H1 (cell line): ENCODE results near the gene C6orf52. TPM values are rescaled to one million over a fixed set of nuclear protein-coding genes. Genes with fewer than 3 reads are reported as not detected.

Source experiments
- CTCF ChIA-PET: fragments of 300-600 bp; sonication (Branson Sonifier 250); formaldehyde crosslinking; loops from one replicate; lab custom pipeline; 2021; ENCODE audit not compliant: partially characterized antibody; lab: Charles Lee
- POLR2A ChIA-PET: fragments of 300-600 bp; sonication (Branson Sonifier 250); formaldehyde crosslinking; loops from one replicate; lab custom pipeline; 2021; ENCODE audit warnings: inconsistent platforms; ENCODE audit not compliant: partially characterized antibody; lab: Charles Lee
- DNase-seq, 2 experiments: peaks; one replicate each; pipeline versions ENCODE4 v3.0.0 to v3.0.0-alpha.2; 2010 to 2022; ENCODE audit warnings: low spot score in 2 of 2, low read depth in 1 of 2, mixed read lengths in 1 of 2
- FAIRE-seq: peaks from 2 replicates; lab custom pipeline; 2011; peaks lifted over from hg19 to GRCh38; lab: Jason Lieb, UNC
- H2AFZ ChIP-seq: 2 replicates; pipeline ENCODE4 v1.8.1; 2012; ENCODE audit warnings: low read length, inconsistent platforms
- H2AK5ac ChIP-seq: 2 replicates; pipeline ENCODE4 v1.6.1; 2013; ENCODE audit warnings: low read depth, low read length
- H2BK120ac ChIP-seq: replicated peaks from 2 replicates; pipeline ENCODE3; 2013; ENCODE audit warnings: low read depth, low read length, inconsistent platforms
- H2BK12ac ChIP-seq: 2 replicates; pipeline ENCODE4 v1.6.1; 2013; ENCODE audit warnings: low read depth, low read length
- H2BK15ac ChIP-seq: 2 replicates; pipeline ENCODE4 v1.6.1; 2013; ENCODE audit warnings: low read length
- H2BK20ac ChIP-seq: 2 replicates; pipeline ENCODE4 v1.6.1; 2013; ENCODE audit warnings: low read length
- H2BK5ac ChIP-seq: 2 replicates; pipeline ENCODE4 v1.6.1; 2013; ENCODE audit warnings: low read depth, low read length
- H3K14ac ChIP-seq: 2 replicates; pipeline ENCODE4 v1.6.1; 2013; ENCODE audit warnings: inconsistent platforms; ENCODE audit not compliant: insufficient read length
- H3K18ac ChIP-seq: 2 replicates; pipeline ENCODE4 v1.6.1; 2013; ENCODE audit warnings: low read length; ENCODE audit errors: extremely low read depth
- H3K23ac ChIP-seq: 2 replicates; pipeline ENCODE4 v1.6.1; 2013; ENCODE audit warnings: inconsistent platforms; ENCODE audit not compliant: insufficient read length
- H3K23me2 ChIP-seq: 2 replicates; pipeline ENCODE4 v1.6.1; 2013; ENCODE audit warnings: low read depth, low read length
- H3K27ac ChIP-seq: 2 replicates; pipeline ENCODE4 v1.6.1; 2011; ENCODE audit warnings: low read depth, low read length, inconsistent platforms
- H3K27me3 ChIP-seq, 4 experiments: replicated peaks in 1 of 4; 1 replicate in 1 of 4; 2 replicates in 3 of 4; pipeline versions ENCODE4 v1.6.1 to v1.8.1; 2011 to 2013; ENCODE audit warnings: low read length in 3 of 4, mild to moderate bottlenecking in 3 of 4, inconsistent platforms in 2 of 4, mixed read lengths in 2 of 4, moderate library complexity in 1 of 4; ENCODE audit not compliant: control insufficient read depth in 3 of 4, insufficient read depth in 3 of 4; ENCODE audit errors: extremely low read depth in 1 of 4
- H3K36me3 ChIP-seq, 4 experiments: 2 replicates each; pipeline versions ENCODE4 v1.6.1 to v1.8.1; 2011 to 2013; ENCODE audit warnings: mild to moderate bottlenecking in 4 of 4, low read length in 3 of 4, moderate library complexity in 2 of 4, control low read depth in 1 of 4, inconsistent platforms in 1 of 4; ENCODE audit not compliant: insufficient read depth in 4 of 4, control insufficient read depth in 2 of 4
- H3K4ac ChIP-seq: replicated peaks from 2 replicates; pipeline ENCODE3; 2013; ENCODE audit warnings: low read length, low read depth, mixed read lengths, inconsistent platforms; ENCODE audit not compliant: insufficient read length
- H3K4me1 ChIP-seq, 4 experiments: replicated peaks in 1 of 4; 1 replicate in 1 of 4; 2 replicates in 3 of 4; pipeline versions ENCODE4 v1.6.1 to v1.8.1; 2011 to 2013; ENCODE audit warnings: low read length in 3 of 4, inconsistent platforms in 2 of 4, mixed read lengths in 1 of 4; ENCODE audit not compliant: insufficient read depth in 4 of 4, control insufficient read depth in 3 of 4
- H3K4me2 ChIP-seq, 2 experiments: 2 replicates each; pipeline versions ENCODE4 v1.6.1 to v1.8.1; 2011 to 2013; ENCODE audit warnings: low read depth in 2 of 2, low read length in 2 of 2, control low read depth in 1 of 2, inconsistent platforms in 1 of 2, mild to moderate bottlenecking in 1 of 2; ENCODE audit not compliant: insufficient read depth in 1 of 2
- H3K4me3 ChIP-seq, 4 experiments: fragments of 200-600, 300-600 bp in 1 of 4; sonication (generic), shearing (Covaris generic), sonication (Bioruptor Twin) in 1 of 4; 2 replicates each; pipeline versions ENCODE4 v1.5.1 to v1.8.1; 2011 to 2016; ENCODE audit warnings: low read length in 4 of 4, low read depth in 3 of 4, control low read depth in 2 of 4, inconsistent platforms in 2 of 4, mild to moderate bottlenecking in 2 of 4, mixed read lengths in 1 of 4, moderate library complexity in 1 of 4; ENCODE audit not compliant: insufficient read depth in 2 of 4; ENCODE audit errors: extremely low read depth in 1 of 4
- H3K56ac ChIP-seq: replicated peaks from 2 replicates; pipeline ENCODE3; 2013; ENCODE audit warnings: low read depth, mild to moderate bottlenecking, mixed read lengths, low read length, inconsistent platforms; ENCODE audit not compliant: insufficient read length
- H3K79me1 ChIP-seq: 2 replicates; pipeline ENCODE4 v1.6.1; 2013; ENCODE audit warnings: low read depth, low read length, control low read depth
- H3K79me2 ChIP-seq, 2 experiments: 2 replicates each; pipeline versions ENCODE4 v1.6.1 to v1.8.1; 2012 to 2013; ENCODE audit warnings: low read length in 2 of 2, mild to moderate bottlenecking in 2 of 2, inconsistent platforms in 1 of 2; ENCODE audit not compliant: insufficient read depth in 2 of 2, control insufficient read depth in 1 of 2
- H3K9ac ChIP-seq, 4 experiments: replicated peaks in 1 of 4; 1 replicate in 1 of 4; 2 replicates in 3 of 4; pipeline versions ENCODE4 v1.6.1 to v1.8.1; 2011 to 2013; ENCODE audit warnings: low read depth in 3 of 4, low read length in 3 of 4, control low read depth in 2 of 4, mild to moderate bottlenecking in 2 of 4, moderate library complexity in 2 of 4, inconsistent platforms in 1 of 4; ENCODE audit errors: extremely low read depth in 1 of 4
- H3K9me3 ChIP-seq, 2 experiments: 2 replicates each; pipeline versions ENCODE4 v1.6.1 to v1.8.1; 2012 to 2013; ENCODE audit warnings: mild to moderate bottlenecking in 2 of 2, moderate library complexity in 2 of 2, control low read depth in 1 of 2, inconsistent platforms in 1 of 2, low read depth in 1 of 2, low read length in 1 of 2, mixed read lengths in 1 of 2; ENCODE audit not compliant: insufficient read depth in 2 of 2
- H4K20me1 ChIP-seq, 2 experiments: replicated peaks in 1 of 2; 2 replicates each; pipeline versions ENCODE3 to v1.8.1; 2011 to 2013; ENCODE audit warnings: inconsistent platforms in 2 of 2, low read length in 2 of 2, mild to moderate bottlenecking in 1 of 2; ENCODE audit not compliant: insufficient read depth in 2 of 2, control insufficient read depth in 1 of 2
- H4K5ac ChIP-seq: 2 replicates; pipeline ENCODE4 v1.6.1; 2013; ENCODE audit warnings: low read length, low read depth, mixed read lengths, inconsistent platforms; ENCODE audit not compliant: insufficient read length
- H4K8ac ChIP-seq: 2 replicates; pipeline ENCODE4 v1.8.0; 2013; ENCODE audit warnings: mild to moderate bottlenecking, moderate library complexity, low read length, inconsistent platforms; ENCODE audit not compliant: insufficient read depth; ENCODE audit errors: extremely low read depth
- H4K91ac ChIP-seq: replicated peaks from 2 replicates; pipeline ENCODE3; 2013; ENCODE audit warnings: low read length, mixed read lengths, inconsistent platforms; ENCODE audit not compliant: insufficient read length
- EGR1 ChIP-seq: IDR thresholded peaks from 2 replicates; pipeline ENCODE4 v1.6.1; 2011; ENCODE audit warnings: low read depth, low read length, borderline replicate concordance
- JUN ChIP-seq: IDR thresholded peaks from 2 replicates; pipeline ENCODE4 v1.6.1; 2011; ENCODE audit warnings: low read depth, mild to moderate bottlenecking, improper control_type of control experiment, low read length
- KDM5A ChIP-seq: fragments of 200-600 bp; IDR thresholded peaks from 2 replicates; pipeline ENCODE4 v1.7.1; 2012; ENCODE audit warnings: mild to moderate bottlenecking, low read length, inconsistent platforms, mixed read lengths
- SUZ12 ChIP-seq: fragments of 200-600 bp; sonication (generic); IDR thresholded peaks from 2 replicates; pipeline ENCODE4 v1.6.1; 2012; ENCODE audit warnings: mild to moderate bottlenecking, inconsistent platforms, low read length, moderate library complexity, mixed read lengths
- TAF1 ChIP-seq: IDR thresholded peaks from 2 replicates; pipeline ENCODE4 v1.6.1; 2011; ENCODE audit warnings: mild to moderate bottlenecking, low read depth, low read length
- WGBS, 2 experiments: shearing (Covaris generic) in 1 of 2; methylation state at CpG; one replicate each; pipeline versions ENCODE4 v1.1.6 to v1.1.7; 2013 to 2015; ENCODE audit warnings: low lambda C conversion rate in 2 of 2, mixed read lengths in 2 of 2, inconsistent platforms in 1 of 2, low coverage in 1 of 2, missing lambda C conversion rate in 1 of 2; ENCODE audit not compliant: insufficient replicate concordance in 2 of 2, insufficient coverage in 1 of 2, insufficient read length in 1 of 2; ENCODE audit errors: extremely low coverage in 1 of 2, missing lambda C conversion rate in 1 of 2; 5-methylcytosine and 5-hydroxymethylcytosine counted together
- polyA plus RNA-seq, 7 experiments: library from polyadenylated mRNA; depleted of rRNA in 3 of 7; stranded (reverse) in 5 of 7; unstranded in 2 of 7; fragments of >200 nt in 5 of 7; fragments of 200-250 nt in 2 of 7; gene quantifications; 1 replicate in 5 of 7; 2 replicates in 1 of 7; 4 replicates in 1 of 7; pipeline versions ENCODE4 v1.2.1 to v1.2.3, GENCODE V29; 2011 to 2013; ENCODE audit warnings: missing spikeins in 2 of 7, mixed read lengths in 2 of 7
- total RNA-seq: library from RNA; stranded (reverse); fragmentation: NEBNext Ultra II Directional; extraction: Animal tissue kit (Norgen Biotek cat#: 25700); gene quantifications from 2 replicates; pipeline ENCODE4 v1.2.1, GENCODE V29; 2021
- TF ChIP-seq, protein P1 (sequence below): IDR thresholded peaks from 2 replicates; pipeline ENCODE4 v1.6.1; 2012; ENCODE audit warnings: low read length, inconsistent platforms

C6orf52 gene
- total and polyA plus RNA-seq, 2 of the 8 experiments (the other 6 are each of a cell fraction or from before 2014, with no cell fraction given), result 1.5 to 3.1 TPM

DNA sequence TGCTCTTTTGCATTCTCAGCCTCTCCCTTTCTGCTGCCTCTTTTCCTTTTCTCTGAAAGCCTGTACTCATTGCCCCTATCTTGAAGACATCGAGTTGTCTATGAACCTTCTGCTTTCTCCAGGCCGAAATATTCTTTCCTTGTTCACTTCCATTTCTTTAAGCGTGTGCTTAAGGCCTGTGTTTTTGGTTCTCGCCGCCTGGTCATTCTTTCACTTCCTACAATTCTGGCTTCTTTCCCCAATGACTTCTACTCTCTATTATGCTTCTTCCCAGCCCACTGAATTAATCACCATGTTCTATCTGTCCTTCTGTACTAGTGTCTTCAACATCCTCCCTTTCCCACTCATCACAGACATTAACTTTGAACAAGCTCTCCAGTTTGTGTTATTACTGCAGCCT is 69.6 kb downstream of the C6orf52 start:
- Histone ChIP-seq H3K14ac (no peak overlapping the region), H2BK15ac (no peak overlapping the region), H2BK20ac (no peak overlapping the region), H4K20me1 (no peaks in the 10 kb centered on the region), H3K36me3 (peaks cover 6 to 70% (median 43%) of the 10 kb centered on the region in 4 experiments; a peak in 7 of 8 replicates), H2BK12ac (no peak overlapping the region), H4K5ac (no peak overlapping the region), H3K23ac (no peak overlapping the region), H3K27me3 (no peaks in the 10 kb centered on the region), H2AK5ac (no peak overlapping the region), H3K4me2 (no peak overlapping the region), H3K4me3 (no peak overlapping the region), H3K9ac (no peak overlapping the region), H3K18ac (no peak overlapping the region), H3K79me2 (peaks cover 0 to 5% of the 10 kb centered on the region in 2 experiments; a peak in 1 of 4 replicates), H3K79me1 (no peaks in the 10 kb centered on the region), H3K56ac (no peak overlapping the region), H3K9me3 (no peaks in the 10 kb centered on the region), H4K91ac (no peak overlapping the region), H3K4me1 (no peaks in the 10 kb centered on the region), H4K8ac (no peak overlapping the region), H2BK5ac (no peak overlapping the region), H2AFZ (no peak overlapping the region), H3K23me2 (no peaks in the 10 kb centered on the region), H3K4ac (no peak overlapping the region), H3K27ac (no peak overlapping the region), H2BK120ac (no peak overlapping the region)
- FAIRE-seq (no peak), DNase-seq (no peak)
- 95% methylated on average over 5 of the region's 5 CpGs; no CpG with 5 or more reads in 1 of the 2 experiments for WGBS, 2 experiments
- ChIA-PET POLR2A (interaction anchor here (1.0 to 1.4 kb wide), 2 partner anchors 12 to 35 kb away, joined by 3 to 4 read pairs; no protein-coding TSS in a partner anchor), CTCF (interaction anchor here (1.2 to 1.9 kb wide), 2 partner anchors 10 to 146 kb away, joined by 3 to 6 read pairs; no protein-coding TSS in a partner anchor)
- TF ChIP-seq SUZ12, result no peak
- TF ChIP-seq EGR1, result no peak
- TF ChIP-seq, protein P1, sequence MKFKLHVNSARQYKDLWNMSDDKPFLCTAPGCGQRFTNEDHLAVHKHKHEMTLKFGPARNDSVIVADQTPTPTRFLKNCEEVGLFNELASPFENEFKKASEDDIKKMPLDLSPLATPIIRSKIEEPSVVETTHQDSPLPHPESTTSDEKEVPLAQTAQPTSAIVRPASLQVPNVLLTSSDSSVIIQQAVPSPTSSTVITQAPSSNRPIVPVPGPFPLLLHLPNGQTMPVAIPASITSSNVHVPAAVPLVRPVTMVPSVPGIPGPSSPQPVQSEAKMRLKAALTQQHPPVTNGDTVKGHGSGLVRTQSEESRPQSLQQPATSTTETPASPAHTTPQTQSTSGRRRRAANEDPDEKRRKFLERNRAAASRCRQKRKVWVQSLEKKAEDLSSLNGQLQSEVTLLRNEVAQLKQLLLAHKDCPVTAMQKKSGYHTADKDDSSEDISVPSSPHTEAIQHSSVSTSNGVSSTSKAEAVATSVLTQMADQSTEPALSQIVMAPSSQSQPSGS, result no peak
- TF ChIP-seq KDM5A, result no peak
- no peak for TF ChIP-seq JUN
- no peak for TF ChIP-seq TAF1
